Right lobe of liver (tissue), 4 donors: Measurements from ENCODE around the gene CRIM1.

Source experiments
- CTCF ChIP-seq, 4 donors: fragments of 200-600 bp in 3 of 4; fragments of 450-650 bp in 1 of 4; IDR thresholded peaks; one replicate each; pipeline versions ENCODE4 v1.5.1 to v1.8.0; 2016 to 2022; ENCODE audit warnings: antibody characterized with exemption in 4 of 4, mild to moderate bottlenecking in 2 of 4
- POLR2A ChIP-seq: fragments of 450-650 bp; IDR thresholded peaks from one replicate; pipeline ENCODE4 v1.6.1; 2017; ENCODE audit warnings: antibody characterized with exemption, mild to moderate bottlenecking
- donor health status: DM: no; HTN: no; CAD: no.
- donor health status: DM: no; HTN: no; CAD: no.
- donor health status: DM: no; HTN: yes; CAD: no.

- TF ChIP-seq CTCF (IDR thresholded peaks at IDR 0.05) (peak in 3 of 4 donors; percentile 24 to 27 (median 26)), POLR2A (no peak)
Measured at GRCh38 chr2:36459725-36460137, 104.2 kb downstream of the CRIM1 start.
